Activated CD8-positive, alpha-beta T cell treated with anti-CD3 and anti-CD28 coated beads for 36 hours (primary cell): ENCODE data around the gene CCDC192. TPM values are rescaled to one million over a fixed set of nuclear protein-coding genes. Genes with fewer than 3 reads are reported as not detected.

ENCODE experiments used
- ATAC-seq: fragments of 200-7000 bp; cut with Tn5 transposase; one replicate; pipeline ENCODE4 v1.10.0; 2021; ENCODE audit warnings: mild to moderate bottlenecking, moderate library complexity
- CTCF ChIA-PET: fragments of 350-600 bp; sonication (Branson Sonifier 250); formaldehyde crosslinking; loops from one replicate; lab custom pipeline; 2021; ENCODE audit warnings: antibody characterized with exemption; lab: Charles Lee
- POLR2A ChIA-PET: fragments of 350-600 bp; sonication (Branson Sonifier 250); formaldehyde crosslinking; loops from one replicate; lab custom pipeline; 2021; ENCODE audit warnings: antibody characterized with exemption; lab: Charles Lee
- DNase-seq: peaks from one replicate; pipeline ENCODE4 v3.0.0-alpha.2; 2020
- H3K27ac Mint-ChIP-seq: one replicate; pipeline ENCODE4 v1.8.0; 2021; ENCODE audit warnings: mild to moderate bottlenecking, mixed read lengths
- H3K27me3 Mint-ChIP-seq: one replicate; pipeline ENCODE4 v1.8.0; 2021; ENCODE audit warnings: mixed read lengths
- H3K36me3 Mint-ChIP-seq: one replicate; pipeline ENCODE4 v1.8.0; 2021; ENCODE audit warnings: low read depth, mixed read lengths
- H3K4me1 Mint-ChIP-seq: one replicate; pipeline ENCODE4 v1.8.0; 2021; ENCODE audit warnings: low read depth, mixed read lengths
- H3K4me3 Mint-ChIP-seq: one replicate; pipeline ENCODE4 v1.8.0; 2021; ENCODE audit warnings: mild to moderate bottlenecking, moderate library complexity, mixed read lengths
- H3K9me3 Mint-ChIP-seq: one replicate; pipeline ENCODE4 v1.8.0; 2021; ENCODE audit warnings: mixed read lengths
- CTCF ChIP-seq: fragments of 200-600 bp; IDR thresholded peaks from one replicate; pipeline ENCODE4 v1.8.0; 2022; ENCODE audit warnings: antibody characterized with exemption, mild to moderate bottlenecking
- intact Hi-C: fragments of 100-400 bp; cut with micrococcal nuclease; formaldehyde crosslinking; loops from one replicate; pipeline ENCODE4 v1.10.0; 2022
- total RNA-seq, 2 experiments: library from RNA; stranded (reverse); gene quantifications; one replicate each; pipeline ENCODE4 v1.2.3, GENCODE V29; 2021

Gene CCDC192
- total RNA-seq, 2 experiments from 2014 or later = not detected

DNA sequence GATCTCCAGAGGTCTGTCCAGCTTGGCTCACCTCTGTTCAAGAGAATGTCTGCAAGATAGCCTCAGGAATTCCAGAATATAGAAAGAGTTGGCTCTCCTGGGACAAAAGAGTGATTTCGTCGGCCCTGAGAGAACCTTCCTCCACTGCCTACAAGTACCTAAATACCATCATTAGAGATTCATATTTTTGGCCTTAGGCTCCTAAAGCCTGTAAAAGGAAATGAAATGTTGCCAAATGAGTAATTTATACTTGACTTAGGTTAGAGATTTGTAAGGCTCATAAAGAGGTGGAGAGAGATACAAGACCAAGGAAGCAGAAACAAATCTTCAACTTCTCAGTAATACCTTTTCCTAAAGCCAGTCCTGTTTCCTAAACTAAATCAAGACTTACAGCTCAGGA lies 146.2 kb downstream of the CCDC192 start:
- Mint-ChIP-seq H3K36me3 (no peaks in the 10 kb centered on the region), H3K9me3 (no peaks in the 10 kb centered on the region), H3K4me1 (no peaks in the 10 kb centered on the region), H3K27ac (no peak overlapping the region), H3K27me3 (no peaks in the 10 kb centered on the region), H3K4me3 (no peak overlapping the region)
- DNase-seq = no peak
- no peak for TF ChIP-seq CTCF
- POLR2A ChIA-PET = no interaction called here
- CTCF ChIA-PET = no interaction called here
- intact Hi-C loops = no loop called here
- no peak for ATAC-seq

GRCh38 chr5:127849891-127850290 lies 146.7 kb downstream of the CCDC192 start:
- TF ChIP-seq CTCF = no peak
- Mint-ChIP-seq H3K36me3 (no peaks in the 10 kb centered on the region), H3K4me1 (no peaks in the 10 kb centered on the region), H3K4me3 (no peak overlapping the region), H3K27ac (no peak overlapping the region), H3K9me3 (no peaks in the 10 kb centered on the region), H3K27me3 (no peaks in the 10 kb centered on the region)
- intact Hi-C loops = no loop called here
- DNase-seq (no peak), ATAC-seq (no peak)
- POLR2A ChIA-PET = no interaction called here
- CTCF ChIA-PET = no interaction called here

DNA sequence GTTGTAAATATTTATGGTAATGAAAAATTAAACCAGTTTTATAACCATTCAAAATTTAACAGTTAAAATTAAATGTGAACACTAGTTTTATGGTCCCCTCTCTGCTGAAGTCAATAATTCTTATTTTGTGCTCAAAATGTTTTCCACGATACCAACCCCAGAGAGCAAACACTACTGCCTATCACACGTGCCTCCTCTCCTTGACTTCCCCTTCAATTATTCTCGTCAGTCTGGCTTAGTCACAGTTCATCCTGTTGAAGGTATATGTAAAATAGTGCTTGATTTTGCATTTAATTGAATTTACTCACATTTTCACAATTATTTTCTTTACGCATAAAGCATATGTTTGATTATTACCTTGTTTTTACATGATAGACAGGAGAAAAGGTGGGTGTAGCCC lies 148.8 kb downstream of the CCDC192 start:
- no peaks in the 10 kb centered on the region for H3K4me1 Mint-ChIP-seq
- H3K9me3 Mint-ChIP-seq = no peaks in the 10 kb centered on the region
- TF ChIP-seq CTCF = no peak
- intact Hi-C loops = no loop called here
- H3K27ac Mint-ChIP-seq = no peak overlapping the region
- no peaks in the 10 kb centered on the region for H3K27me3 Mint-ChIP-seq
- no peak for DNase-seq
- no peak overlapping the region for H3K4me3 Mint-ChIP-seq
- ATAC-seq = no peak
- ChIA-PET POLR2A (interaction anchor here (0.6 kb wide), 1 partner anchor 101 kb away, joined by 3 read pairs; no protein-coding TSS in a partner anchor), CTCF (no interaction called here)
- H3K36me3 Mint-ChIP-seq = no peaks in the 10 kb centered on the region

DNA sequence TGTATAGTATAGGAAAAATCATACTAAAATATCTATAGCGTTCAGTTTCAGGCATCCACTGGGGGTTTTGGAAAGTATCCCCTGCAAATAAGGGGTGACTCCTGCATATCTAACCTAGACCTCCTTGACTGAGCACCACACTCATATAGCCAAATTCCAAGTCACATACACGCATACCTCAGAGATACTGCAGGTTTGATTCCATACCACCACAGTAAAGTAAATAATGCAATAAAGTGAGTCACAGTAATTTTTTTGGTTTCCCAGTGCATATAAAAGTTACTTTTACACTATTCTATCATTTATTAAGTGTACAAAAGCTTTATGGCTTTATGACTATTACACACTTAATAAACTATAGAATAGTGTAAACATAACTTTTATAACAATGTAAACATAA lies 151.3 kb downstream of the CCDC192 start:
- POLR2A ChIA-PET = no interaction called here

GRCh38 chr5:127856292-127856691 lies 153.1 kb downstream of the CCDC192 start:
- peaks cover 4% of the 10 kb centered on the region for H3K27me3 Mint-ChIP-seq
- ATAC-seq (no peak), DNase-seq (no peak)
- H3K4me3 Mint-ChIP-seq = no peak overlapping the region
- POLR2A ChIA-PET = no interaction called here
- no peaks in the 10 kb centered on the region for H3K4me1 Mint-ChIP-seq
- H3K9me3 Mint-ChIP-seq = no peaks in the 10 kb centered on the region
- H3K27ac Mint-ChIP-seq = no peak overlapping the region
- intact Hi-C loops = no loop called here
- TF ChIP-seq CTCF = no peak
- H3K36me3 Mint-ChIP-seq = no peaks in the 10 kb centered on the region
- CTCF ChIA-PET = no interaction called here

More for the DNA sequence above, 151.3 kb downstream of the CCDC192 start:
- no peak for TF ChIP-seq CTCF
- H3K27ac Mint-ChIP-seq = no peak overlapping the region
- no peak overlapping the region for H3K4me3 Mint-ChIP-seq
- ATAC-seq = no peak
- CTCF ChIA-PET = no interaction called here
- peaks cover under 1% of the 10 kb centered on the region for H3K27me3 Mint-ChIP-seq
- no peak for DNase-seq
- H3K36me3 Mint-ChIP-seq = no peaks in the 10 kb centered on the region
- intact Hi-C loops = no loop called here
- H3K4me1 Mint-ChIP-seq = no peaks in the 10 kb centered on the region
- no peaks in the 10 kb centered on the region for H3K9me3 Mint-ChIP-seq
